ENCODE measurements around the gene SELENOV. TPM values are rescaled to one million over a fixed set of nuclear protein-coding genes. Genes with fewer than 3 reads are reported as not detected.

The SELENOV gene
- polyA plus RNA-seq, 4 donors, result 0.32 TPM; not detected in 3

GRCh38 chr19:39506944-39507714, 7.8 kb upstream of the SELENOV start:
- Histone ChIP-seq H3K27me3 (ENCODE audit: control insufficient read depth in 3 of 3, insufficient read depth in 3 of 3, low read length in 3 of 3) (peaks cover 14 to 62% (median 26%) of the 10 kb centered on the region in 3 donors), H3K9me3 (ENCODE audit: control insufficient read depth in 2 of 2, insufficient read depth in 1 of 2, low read depth in 1 of 2, low read length in 1 of 2) (peaks cover 0 to 4% of the 10 kb centered on the region in 2 donors), H3K27ac (ENCODE audit: low read depth in 1 of 3, low read length in 2 of 3) (no peak overlapping the region), H3K36me3 (ENCODE audit: control insufficient read depth in 3 of 3, insufficient read depth in 2 of 3, low read depth in 1 of 3, low read length in 3 of 3) (no peaks in the 10 kb centered on the region), H3K4me1 (ENCODE audit: control insufficient read depth in 3 of 3, insufficient read depth in 2 of 3, low read depth in 1 of 3, low read length in 2 of 3) (peaks cover 0 to 5% (median 0%) of the 10 kb centered on the region in 3 donors), H3K4me3 (ENCODE audit: low read depth in 1 of 3, low read length in 3 of 3) (peak overlapping the region in 2 of 3 donors; percentile 24 to 40)
- FAIRE-seq (no peak), DNase-seq (peak; percentile 39 to 78)
- 3 to 7% (median 4%) methylated on average over 76 to 96 of the region's 96 CpGs for WGBS, 3 donors

GRCh38 chr19:39507715-39508364, 7.1 kb upstream of the SELENOV start:
- 31 to 41% (median 34%) methylated on average over 24 of the region's 24 CpGs for WGBS, 3 donors

GRCh38 chr19:39508629-39509028, 6.3 kb upstream of the SELENOV start:
- 76 to 87% (median 82%) methylated on average over 9 of the region's 9 CpGs for WGBS, 3 donors
- no peak for FAIRE-seq
- peaks cover 15 to 58% (median 26%) of the 10 kb centered on the region in 3 donors for H3K27me3 ChIP-seq (ENCODE audit: control insufficient read depth in 3 of 3, insufficient read depth in 3 of 3, low read length in 3 of 3)

More at GRCh38 chr19:39507715-39508364, 7.1 kb upstream of the SELENOV start:
- no peaks in the 10 kb centered on the region for H3K36me3 ChIP-seq (ENCODE audit: control insufficient read depth in 3 of 3, insufficient read depth in 2 of 3, low read depth in 1 of 3, low read length in 3 of 3)
- H3K4me3 ChIP-seq (ENCODE audit: low read depth in 1 of 3, low read length in 3 of 3), result peak overlapping the region in 1 of 3 donors; percentile 24
- H3K4me1 ChIP-seq (ENCODE audit: control insufficient read depth in 3 of 3, insufficient read depth in 2 of 3, low read depth in 1 of 3, low read length in 2 of 3), result peaks cover 0 to 5% (median 0%) of the 10 kb centered on the region in 3 donors
- peaks cover 14 to 59% (median 26%) of the 10 kb centered on the region in 3 donors for H3K27me3 ChIP-seq (ENCODE audit: control insufficient read depth in 3 of 3, insufficient read depth in 3 of 3, low read length in 3 of 3)
- H3K27ac ChIP-seq (ENCODE audit: low read depth in 1 of 3, low read length in 2 of 3), result no peak overlapping the region
- FAIRE-seq, result no peak
- no peaks in the 10 kb centered on the region for H3K9me3 ChIP-seq (ENCODE audit: control insufficient read depth in 2 of 2, insufficient read depth in 1 of 2, low read depth in 1 of 2, low read length in 1 of 2)
- DNase-seq, result no peak

GRCh38 chr19:39509233-39509632, 5.7 kb upstream of the SELENOV start:
- no peak for DNase-seq
- FAIRE-seq, result no peak
- H3K4me1 ChIP-seq (ENCODE audit: control insufficient read depth in 3 of 3, insufficient read depth in 2 of 3, low read depth in 1 of 3, low read length in 2 of 3), result peaks cover 0 to 5% (median 0%) of the 10 kb centered on the region in 3 donors
- no peak overlapping the region for H3K27ac ChIP-seq (ENCODE audit: low read depth in 1 of 3, low read length in 2 of 3)
- 26 to 61% (median 43%) methylated on average over 2 of the region's 2 CpGs for WGBS, 3 donors
- H3K36me3 ChIP-seq (ENCODE audit: control insufficient read depth in 3 of 3, insufficient read depth in 2 of 3, low read depth in 1 of 3, low read length in 3 of 3), result no peaks in the 10 kb centered on the region
- H3K27me3 ChIP-seq (ENCODE audit: control insufficient read depth in 3 of 3, insufficient read depth in 3 of 3, low read length in 3 of 3), result peaks cover 21 to 58% (median 32%) of the 10 kb centered on the region in 3 donors
- no peak overlapping the region for H3K4me3 ChIP-seq (ENCODE audit: low read depth in 1 of 3, low read length in 3 of 3)
- no peaks in the 10 kb centered on the region for H3K9me3 ChIP-seq (ENCODE audit: control insufficient read depth in 2 of 2, insufficient read depth in 1 of 2, low read depth in 1 of 2, low read length in 1 of 2)

More at GRCh38 chr19:39508629-39509028, 6.3 kb upstream of the SELENOV start:
- DNase-seq, result no peak
- Histone ChIP-seq H3K36me3 (ENCODE audit: control insufficient read depth in 3 of 3, insufficient read depth in 2 of 3, low read depth in 1 of 3, low read length in 3 of 3) (no peaks in the 10 kb centered on the region), H3K27ac (ENCODE audit: low read depth in 1 of 3, low read length in 2 of 3) (no peak overlapping the region), H3K4me1 (ENCODE audit: control insufficient read depth in 3 of 3, insufficient read depth in 2 of 3, low read depth in 1 of 3, low read length in 2 of 3) (peaks cover 0 to 5% (median 0%) of the 10 kb centered on the region in 3 donors), H3K9me3 (ENCODE audit: control insufficient read depth in 2 of 2, insufficient read depth in 1 of 2, low read depth in 1 of 2, low read length in 1 of 2) (no peaks in the 10 kb centered on the region), H3K4me3 (ENCODE audit: low read depth in 1 of 3, low read length in 3 of 3) (no peak overlapping the region)

- FAIRE-seq, result no peak
- Histone ChIP-seq H3K4me1 (ENCODE audit: control insufficient read depth in 3 of 3, insufficient read depth in 2 of 3, low read depth in 1 of 3, low read length in 2 of 3) (peaks cover 0 to 5% (median 2%) of the 10 kb centered on the region in 3 donors), H3K4me3 (ENCODE audit: low read depth in 1 of 3, low read length in 3 of 3) (no peak overlapping the region), H3K36me3 (ENCODE audit: control insufficient read depth in 3 of 3, insufficient read depth in 2 of 3, low read depth in 1 of 3, low read length in 3 of 3) (no peaks in the 10 kb centered on the region), H3K9me3 (ENCODE audit: control insufficient read depth in 2 of 2, insufficient read depth in 1 of 2, low read depth in 1 of 2, low read length in 1 of 2) (no peaks in the 10 kb centered on the region), H3K27ac (ENCODE audit: low read depth in 1 of 3, low read length in 2 of 3) (no peak overlapping the region), H3K27me3 (ENCODE audit: control insufficient read depth in 3 of 3, insufficient read depth in 3 of 3, low read length in 3 of 3) (peaks cover 10 to 57% (median 36%) of the 10 kb centered on the region in 3 donors)
- WGBS, 3 donors, result 34 to 63% (median 51%) methylated on average over 2 of the region's 2 CpGs
- DNase-seq, result no peak
These were observed 2.0 kb upstream of the SELENOV start for GRCh38 chr19:39512988-39513387.

- H3K36me3 ChIP-seq (ENCODE audit: control insufficient read depth in 3 of 3, insufficient read depth in 2 of 3, low read depth in 1 of 3, low read length in 3 of 3), result no peaks in the 10 kb centered on the region
- DNase-seq, result peak in 1 of 2 donors; percentile 26
- WGBS, 3 donors, result 3 to 6% (median 5%) methylated on average over 42 to 44 of the region's 44 CpGs
- H3K27ac ChIP-seq (ENCODE audit: low read depth in 1 of 3, low read length in 2 of 3), result no peak overlapping the region
- FAIRE-seq, result no peak
- peaks cover 7 to 53% (median 35%) of the 10 kb centered on the region in 3 donors for H3K27me3 ChIP-seq (ENCODE audit: control insufficient read depth in 3 of 3, insufficient read depth in 3 of 3, low read length in 3 of 3)
- peak overlapping the region in 2 of 3 donors; percentile 2 to 35 for H3K4me3 ChIP-seq (ENCODE audit: low read depth in 1 of 3, low read length in 3 of 3)
- peaks cover 0 to 5% (median 2%) of the 10 kb centered on the region in 3 donors for H3K4me1 ChIP-seq (ENCODE audit: control insufficient read depth in 3 of 3, insufficient read depth in 2 of 3, low read depth in 1 of 3, low read length in 2 of 3)
- H3K9me3 ChIP-seq (ENCODE audit: control insufficient read depth in 2 of 2, insufficient read depth in 1 of 2, low read depth in 1 of 2, low read length in 1 of 2), result no peaks in the 10 kb centered on the region
These were observed 732 bp downstream of the SELENOV start for GRCh38 chr19:39515551-39516191.

- Histone ChIP-seq H3K9me3 (ENCODE audit: control insufficient read depth in 2 of 2, insufficient read depth in 1 of 2, low read depth in 1 of 2, low read length in 1 of 2) (no peaks in the 10 kb centered on the region), H3K27me3 (ENCODE audit: control insufficient read depth in 3 of 3, insufficient read depth in 3 of 3, low read length in 3 of 3) (peaks cover 7 to 53% (median 35%) of the 10 kb centered on the region in 3 donors), H3K27ac (ENCODE audit: low read depth in 1 of 3, low read length in 2 of 3) (no peak overlapping the region), H3K36me3 (ENCODE audit: control insufficient read depth in 3 of 3, insufficient read depth in 2 of 3, low read depth in 1 of 3, low read length in 3 of 3) (no peaks in the 10 kb centered on the region), H3K4me3 (ENCODE audit: low read depth in 1 of 3, low read length in 3 of 3) (no peak overlapping the region), H3K4me1 (ENCODE audit: control insufficient read depth in 3 of 3, insufficient read depth in 2 of 3, low read depth in 1 of 3, low read length in 2 of 3) (peaks cover 0 to 5% (median 2%) of the 10 kb centered on the region in 3 donors)
- DNase-seq (no peak), FAIRE-seq (no peak)
- WGBS, 3 donors, result 44 to 50% (median 45%) methylated on average over 6 of the region's 6 CpGs
These were observed 1.3 kb downstream of the SELENOV start for GRCh38 chr19:39516270-39516669.

GRCh38 chr19:39517432-39517831, 2.5 kb downstream of the SELENOV start:
- H3K9me3 ChIP-seq (ENCODE audit: control insufficient read depth in 2 of 2, insufficient read depth in 1 of 2, low read depth in 1 of 2, low read length in 1 of 2), result no peaks in the 10 kb centered on the region
- FAIRE-seq (no peak), DNase-seq (no peak)
- no peak overlapping the region for H3K27ac ChIP-seq (ENCODE audit: low read depth in 1 of 3, low read length in 2 of 3)
- H3K4me3 ChIP-seq (ENCODE audit: low read depth in 1 of 3, low read length in 3 of 3), result no peak overlapping the region
- WGBS, 3 donors, result 62 to 71% (median 70%) methylated on average over 3 of the region's 3 CpGs
- peaks cover 7 to 53% (median 35%) of the 10 kb centered on the region in 3 donors for H3K27me3 ChIP-seq (ENCODE audit: control insufficient read depth in 3 of 3, insufficient read depth in 3 of 3, low read length in 3 of 3)
- no peaks in the 10 kb centered on the region for H3K36me3 ChIP-seq (ENCODE audit: control insufficient read depth in 3 of 3, insufficient read depth in 2 of 3, low read depth in 1 of 3, low read length in 3 of 3)
- H3K4me1 ChIP-seq (ENCODE audit: control insufficient read depth in 3 of 3, insufficient read depth in 2 of 3, low read depth in 1 of 3, low read length in 2 of 3), result peaks cover 0 to 5% (median 2%) of the 10 kb centered on the region in 3 donors

Data from small intestine (tissue), 7 donors.